Measurements from ENCODE around the gene TIMD4.

TIMD4 gene

GRCh38 chr5:156920861-156921431, 42.1 kb downstream of the TIMD4 start:
- DNase-seq: no peak

- DNase-seq: no peak
Observed at GRCh38 chr5:156920042-156920860, 42.8 kb downstream of the TIMD4 start.

- DNase-seq: no peak
Observed at GRCh38 chr5:156918311-156918845, 44.6 kb downstream of the TIMD4 start.

- DNase-seq: no peak
Observed at GRCh38 chr5:156914371-156914737, 48.7 kb downstream of the TIMD4 start.

- DNase-seq: no peak
Observed at GRCh38 chr5:156913719-156914370, 49.2 kb downstream of the TIMD4 start.

- no peak for DNase-seq
Observed at GRCh38 chr5:156913355-156913718, 49.7 kb downstream of the TIMD4 start.

GRCh38 chr5:156912869-156913268, 50.2 kb downstream of the TIMD4 start:
- no peak for DNase-seq

GRCh38 chr5:156909180-156909579, 53.8 kb downstream of the TIMD4 start:
- no peak for DNase-seq

- no peak for DNase-seq
Observed at GRCh38 chr5:156907667-156908066, 55.4 kb downstream of the TIMD4 start.

- no peak for DNase-seq
Observed at GRCh38 chr5:156906807-156907206, 56.2 kb downstream of the TIMD4 start.

GRCh38 chr5:156896546-156896945, 66.5 kb downstream of the TIMD4 start:
- DNase-seq: no peak

GRCh38 chr5:156893517-156893916, 69.5 kb downstream of the TIMD4 start:
- DNase-seq: no peak

- no peak for DNase-seq
Observed at GRCh38 chr5:156892864-156893263, 70.2 kb downstream of the TIMD4 start.

GRCh38 chr5:156892223-156892622, 70.8 kb downstream of the TIMD4 start:
- no peak for DNase-seq

GRCh38 chr5:156888520-156888919, 74.5 kb downstream of the TIMD4 start:
- no peak for DNase-seq

GRCh38 chr5:156883316-156883875, 79.6 kb downstream of the TIMD4 start:
- DNase-seq: no peak

- no peak for DNase-seq
Observed at GRCh38 chr5:156879665-156880285, 83.3 kb downstream of the TIMD4 start.

GRCh38 chr5:156871212-156871611, 91.8 kb downstream of the TIMD4 start:
- no peak for DNase-seq

- DNase-seq: no peak
Observed at GRCh38 chr5:156870498-156870839, 92.6 kb downstream of the TIMD4 start.

Measured in GF-D8 (cell line).